Mucosa of descending colon (tissue), 3 donors: ENCODE results near the gene CXorf58. TPM values are rescaled to one million over a fixed set of nuclear protein-coding genes. Genes with fewer than 3 reads are reported as not detected.
A peak's percentile ranks its signal among the peaks of the same experiment; 100 is the strongest.
"Not testable (repeated sequence)": the region's sequence is repeated elsewhere in the genome, so short reads cannot be mapped to it uniquely, and the experiment has no call there.

Experiments used
- ATAC-seq: fragments of 200-7000 bp; cut with Tn5 transposase; one replicate; pipeline ENCODE4 v1.9.1; 2020; ENCODE audit warnings: mild to moderate bottlenecking, moderate library complexity
- DNase-seq, 3 donors: peaks; one replicate each; pipeline ENCODE4 v3.0.0-alpha.2; 2020
- H3K36me3 ChIP-seq: fragments of 200-600 bp; one replicate; pipeline ENCODE4 v1.8.0; 2021; ENCODE audit warnings: low read depth, mild to moderate bottlenecking
- H3K4me1 ChIP-seq: fragments of 200-600 bp; one replicate; pipeline ENCODE4 v1.8.0; 2021; ENCODE audit warnings: low read depth, mild to moderate bottlenecking
- H3K4me3 ChIP-seq: fragments of 200-600 bp; one replicate; pipeline ENCODE4 v1.8.0; 2021; ENCODE audit warnings: mild to moderate bottlenecking
- H3K9me3 ChIP-seq: fragments of 200-600 bp; one replicate; pipeline ENCODE4 v1.8.0; 2021; ENCODE audit warnings: mild to moderate bottlenecking
- CTCF ChIP-seq: fragments of 200-600 bp; IDR thresholded peaks from one replicate; pipeline ENCODE4 v1.8.0; 2022; ENCODE audit warnings: antibody characterized with exemption, mild to moderate bottlenecking
- intact Hi-C, 2 donors: fragments of 100-400 bp; cut with DNase I in 1 of 2; cut with micrococcal nuclease in 1 of 2; formaldehyde crosslinking; loops; one replicate each; pipeline versions ENCODE4 v1.11.0 to v1.11.1; 2022; cut with DNase I, micrococcal nuclease
- total RNA-seq, 3 donors: library from RNA; stranded (reverse); fragmentation: NEBNext Ultra II Directional in 2 of 3; extraction: Animal tissue kit (Norgen Biotek cat#: 25700) in 2 of 3; gene quantifications; one replicate each; pipeline versions ENCODE4 v1.2.1 to v1.2.4, GENCODE V29; 2021 to 2023
- donor health status: DM: no; HTN: no; CAD: no; lungs with moderate emphysema.
- donor health status: DM: no; HTN: no; CAD: no.
- donor health status: DM: no; HTN: yes; CAD: no.

Gene CXorf58
- total RNA-seq, 3 donors from 2014 or later = not detected

DNA sequence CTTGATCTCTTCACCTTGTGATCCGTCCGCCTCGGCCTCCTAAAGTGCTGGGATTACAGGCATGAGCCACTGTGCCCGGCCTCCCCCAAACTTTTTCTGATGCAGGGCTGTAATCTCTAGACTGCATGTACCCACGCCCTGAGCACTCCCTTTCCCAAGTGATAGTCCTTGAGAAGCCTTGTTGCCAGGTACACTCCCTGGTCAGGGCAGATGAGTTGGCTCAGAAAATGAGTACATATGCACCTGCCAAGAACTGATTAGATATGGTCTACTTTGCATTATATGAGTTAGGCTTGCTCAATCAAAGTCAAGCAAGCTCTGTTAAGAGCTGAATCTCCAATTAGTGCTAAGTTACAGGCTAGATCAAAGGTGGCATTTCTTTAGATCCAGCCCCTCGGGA lies 20.4 kb upstream of the CXorf58 start:
- H3K4me1 ChIP-seq = peaks cover 6% of the 10 kb centered on the region
- H3K36me3 ChIP-seq = no peaks in the 10 kb centered on the region
- no peak for TF ChIP-seq CTCF
- intact Hi-C loops = no loop called here
- DNase-seq = peak in 1 of 3 donors; percentile 59
- H3K9me3 ChIP-seq = no peaks in the 10 kb centered on the region
- no peak overlapping the region for H3K4me3 ChIP-seq
- peak; percentile 89 for ATAC-seq

DNA sequence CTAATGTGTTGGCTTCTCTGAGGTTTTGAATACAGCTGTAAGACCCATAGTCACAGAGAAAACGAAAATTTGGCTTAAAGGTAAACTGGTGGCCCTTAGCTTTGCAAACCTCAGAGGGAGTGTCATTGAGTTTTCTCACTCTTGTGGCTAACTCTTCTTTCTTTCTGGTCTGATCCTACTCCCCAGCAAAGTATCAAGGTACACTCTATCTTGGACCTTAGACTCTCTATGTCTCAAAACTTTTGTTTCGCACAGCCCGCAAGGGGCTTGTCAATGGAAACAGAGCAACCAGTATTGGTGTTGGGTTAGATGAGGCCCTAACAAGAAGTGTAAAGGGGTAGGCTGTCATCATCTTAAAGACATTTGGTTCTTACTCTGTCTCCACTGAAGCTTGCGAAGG lies 19.9 kb upstream of the CXorf58 start:
- Histone ChIP-seq H3K9me3 (no peaks in the 10 kb centered on the region), H3K36me3 (no peaks in the 10 kb centered on the region), H3K4me3 (no peak overlapping the region), H3K4me1 (peaks cover 4% of the 10 kb centered on the region)
- ATAC-seq (peak; percentile 44), DNase-seq (no peak)
- intact Hi-C loops = no loop called here
- no peak for TF ChIP-seq CTCF

- Histone ChIP-seq H3K4me3 (no peak overlapping the region), H3K4me1 (no peaks in the 10 kb centered on the region), H3K36me3 (no peaks in the 10 kb centered on the region), H3K9me3 (no peaks in the 10 kb centered on the region)
- DNase-seq (no peak), ATAC-seq (no peak)
- TF ChIP-seq CTCF = no peak
- intact Hi-C loops = no loop called here
Measured at GRCh38 chrX:23888887-23889501, 18.8 kb upstream of the CXorf58 start.

DNA sequence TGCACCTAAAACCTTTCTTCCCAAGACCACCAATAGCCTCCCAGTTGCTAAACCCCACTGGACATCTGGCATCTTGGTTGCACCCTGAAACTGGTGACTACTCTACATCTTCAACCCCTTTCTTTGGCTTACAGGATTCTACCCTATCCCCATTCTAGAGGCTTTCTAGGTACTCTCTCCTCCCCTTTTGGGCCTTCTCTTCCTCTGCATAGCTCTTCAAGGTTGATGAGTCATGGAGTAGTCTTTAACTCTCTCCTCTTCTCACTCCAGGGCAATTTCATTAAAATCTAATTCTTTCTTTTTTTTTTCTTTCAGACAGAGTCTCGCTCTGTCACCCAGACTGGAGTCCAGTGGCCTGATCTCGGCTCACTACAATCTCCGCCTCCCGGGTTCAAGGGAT lies 16.9 kb upstream of the CXorf58 start:
- Histone ChIP-seq H3K9me3 (no peaks in the 10 kb centered on the region), H3K4me3 (no peak overlapping the region), H3K36me3 (no peaks in the 10 kb centered on the region), H3K4me1 (no peaks in the 10 kb centered on the region)
- no peak for ATAC-seq
- DNase-seq = no peak
- TF ChIP-seq CTCF = no peak
- intact Hi-C loops = no loop called here

- H3K4me3 ChIP-seq, DNase-seq, H3K36me3 ChIP-seq, intact Hi-C loops, H3K9me3 ChIP-seq, H3K4me1 ChIP-seq: not testable (repeated sequence)
- peak; percentile 51 for ATAC-seq
Measured at GRCh38 chrX:23894993-23895392, 12.8 kb upstream of the CXorf58 start.

DNA sequence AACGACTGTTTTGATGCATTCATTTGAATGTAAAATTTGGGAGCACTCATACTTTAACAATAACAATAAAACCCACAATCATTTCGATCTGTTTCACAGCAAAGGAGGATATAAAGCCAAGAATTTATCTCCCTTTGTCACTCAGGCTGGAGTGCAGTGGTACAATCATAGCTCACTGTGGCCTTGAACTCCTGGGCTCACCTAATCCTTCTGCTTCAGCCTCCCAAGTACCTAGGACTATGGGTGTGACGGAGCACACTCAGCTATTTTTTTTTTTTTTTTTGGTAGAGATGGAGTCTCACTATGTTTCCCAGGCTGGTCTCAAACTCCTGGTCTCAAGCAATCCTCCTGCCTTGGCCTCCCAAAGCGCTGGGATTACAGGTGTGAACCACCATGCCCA lies 11.3 kb upstream of the CXorf58 start:
- ATAC-seq, H3K4me3 ChIP-seq, H3K36me3 ChIP-seq, H3K4me1 ChIP-seq, H3K9me3 ChIP-seq, intact Hi-C loops, DNase-seq: not testable (repeated sequence)

DNA sequence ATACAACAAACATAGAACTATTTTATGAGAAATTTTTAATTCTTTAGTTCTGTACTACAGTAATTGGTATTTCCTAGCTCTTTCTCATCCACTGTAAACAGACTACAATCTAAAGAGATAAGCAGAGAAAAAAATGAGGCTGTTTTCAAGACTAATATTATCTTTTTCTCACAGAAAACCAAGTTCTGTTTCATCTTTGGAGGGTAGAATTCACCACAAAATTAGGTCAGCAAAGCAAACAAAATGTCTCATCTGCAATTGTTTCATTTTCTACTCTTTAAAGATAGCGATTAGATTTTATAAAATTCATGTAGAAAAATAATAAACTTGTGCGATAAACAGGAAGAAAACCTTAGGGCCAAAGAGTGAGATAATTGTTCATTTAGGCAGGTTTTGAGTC lies 10.8 kb upstream of the CXorf58 start:
- no peaks in the 10 kb centered on the region for H3K9me3 ChIP-seq
- intact Hi-C loops = no loop called here
- H3K4me3 ChIP-seq = no peak overlapping the region
- H3K4me1 ChIP-seq = peaks cover 8% of the 10 kb centered on the region
- no peak for TF ChIP-seq CTCF
- DNase-seq = no peak
- no peak for ATAC-seq
- no peaks in the 10 kb centered on the region for H3K36me3 ChIP-seq
